SK-N-SH (cell line): ENCODE results near the gene FAM222A. TPM values are rescaled to one million over a fixed set of nuclear protein-coding genes. Genes with fewer than 3 reads are reported as not detected.

Experiments
- CTCF ChIA-PET: fragments of 300-600, 350-600 bp; formaldehyde crosslinking; extraction: SDS; loops from one replicate; lab custom pipeline; 2021; lab: Yijun Ruan, JAX
- POLR2A ChIA-PET: fragments of 350-600 bp; sonication (Branson Sonifier 250); formaldehyde crosslinking; extraction: SDS; loops from one replicate; lab custom pipeline; 2020; ENCODE audit warnings: antibody characterized with exemption, inconsistent platforms; lab: Yijun Ruan, JAX
- DNase-seq: peaks from one replicate; pipeline ENCODE4 v3.0.0; 2012
- H2AFZ ChIP-seq: fragments of 200-600 bp; sonication (generic); 2 replicates; pipeline ENCODE4 v1.8.1; 2016; ENCODE audit warnings: antibody characterized with exemption, mild to moderate bottlenecking, low read depth
- H3F3A ChIP-seq: fragments of 200-600 bp; sonication (generic); replicated peaks from 2 replicates; pipeline ENCODE3; 2016; ENCODE audit warnings: antibody characterized with exemption, mild to moderate bottlenecking; ENCODE audit not compliant: insufficient read depth
- H3K27ac ChIP-seq, 2 experiments: fragments of 200-500 bp in 1 of 2; fragments of 200-600 bp in 1 of 2; sonication (Bioruptor generic) in 1 of 2; sonication (generic), shearing (Covaris generic) in 1 of 2; 2 replicates each; pipeline versions ENCODE4 v1.5.1 to v1.6.1; 2014 to 2016; ENCODE audit warnings: low read depth in 2 of 2, inconsistent platforms in 1 of 2, low read length in 1 of 2, mild to moderate bottlenecking in 1 of 2, mixed read lengths in 1 of 2
- H3K27me3 ChIP-seq: fragments of 200-600 bp; sonication (generic), shearing (Covaris generic); 2 replicates; pipeline ENCODE4 v1.6.1; 2016; ENCODE audit warnings: mixed run types; ENCODE audit not compliant: insufficient read depth
- H3K36me3 ChIP-seq, 2 experiments: fragments of 200-500 bp in 1 of 2; fragments of 200-600 bp in 1 of 2; sonication (Bioruptor generic) in 1 of 2; sonication (generic) in 1 of 2; replicated peaks in 1 of 2; 2 replicates each; pipeline versions ENCODE3 to v1.5.1; 2014 to 2016; ENCODE audit warnings: low read length in 1 of 2, mild to moderate bottlenecking in 1 of 2; ENCODE audit not compliant: insufficient read depth in 2 of 2, control insufficient read depth in 1 of 2
- H3K4me1 ChIP-seq, 2 experiments: fragments of 200-500 bp in 1 of 2; fragments of 200-600 bp in 1 of 2; sonication (Bioruptor generic) in 1 of 2; sonication (generic), shearing (Covaris generic) in 1 of 2; 2 replicates each; pipeline versions ENCODE4 v1.5.1 to v1.6.1; 2014 to 2016; ENCODE audit warnings: low read depth in 1 of 2, low read length in 1 of 2, mixed run types in 1 of 2; ENCODE audit not compliant: insufficient read depth in 2 of 2, control insufficient read depth in 1 of 2
- H3K4me2 ChIP-seq: fragments of 200-600 bp; sonication (generic), shearing (Covaris generic); 2 replicates; pipeline ENCODE4 v1.6.1; 2017; ENCODE audit warnings: mixed run types
- H3K4me3 ChIP-seq, 2 experiments: fragments of 200-500 bp in 1 of 2; fragments of 200-600 bp in 1 of 2; sonication (Bioruptor generic) in 1 of 2; sonication (generic), shearing (Covaris generic) in 1 of 2; 2 replicates each; pipeline versions ENCODE4 v1.5.1 to v1.8.1; 2014 to 2016; ENCODE audit warnings: low read depth in 2 of 2, inconsistent platforms in 1 of 2, low read length in 1 of 2, mild to moderate bottlenecking in 1 of 2, mixed read lengths in 1 of 2, moderate library complexity in 1 of 2
- H3K79me2 ChIP-seq: fragments of 200-600 bp; sonication (generic); 2 replicates; pipeline ENCODE4 v1.8.1; 2017; ENCODE audit warnings: mild to moderate bottlenecking; ENCODE audit not compliant: insufficient read depth
- H3K9ac ChIP-seq: fragments of 200-600 bp; sonication (generic); 2 replicates; pipeline ENCODE4 v1.6.1; 2017; ENCODE audit warnings: mixed run types
- H3K9me2 ChIP-seq: fragments of 200-600 bp; sonication (generic); 2 replicates; pipeline ENCODE4 v1.6.1; 2017; ENCODE audit warnings: mixed run types
- H3K9me3 ChIP-seq: fragments of 200-600 bp; sonication (generic); 2 replicates; pipeline ENCODE4 v1.6.1; 2017; ENCODE audit warnings: mixed run types, mild to moderate bottlenecking, moderate library complexity
- H4K20me1 ChIP-seq: fragments of 200-600 bp; sonication (generic); 2 replicates; pipeline ENCODE4 v1.6.1; 2017; ENCODE audit warnings: mild to moderate bottlenecking, mixed run types; ENCODE audit not compliant: insufficient read depth
- CHD2 ChIP-seq: fragments of 150-350 bp; IDR thresholded peaks from 2 replicates; pipeline ENCODE4 v1.6.1; 2018; ENCODE audit warnings: low read length; ENCODE audit not compliant: partially characterized antibody
- CTCF ChIP-seq: fragments of 200-600 bp; sonication (generic); IDR thresholded peaks from 2 replicates; pipeline ENCODE4 v1.6.1; 2017; ENCODE audit warnings: antibody characterized with exemption, mild to moderate bottlenecking, moderate library complexity
- EP300 ChIP-seq, 2 experiments: IDR thresholded peaks; 2 replicates each; pipeline versions ENCODE4 v1.4.0 to v1.6.1; 2012; ENCODE audit warnings: borderline replicate concordance in 1 of 2, low read depth in 1 of 2, low read length in 1 of 2
- FOSL2 ChIP-seq: IDR thresholded peaks from 2 replicates; pipeline ENCODE4 v1.4.0; 2012; ENCODE audit warnings: low read depth, mild to moderate bottlenecking, moderate library complexity, borderline replicate concordance
- GATA2 ChIP-seq: sonication (generic); formaldehyde crosslinking; IDR thresholded peaks from 2 replicates; pipeline ENCODE4 v1.5.0; 2020; ENCODE audit warnings: mild to moderate bottlenecking, missing genetic modification reagents
- JUND ChIP-seq: IDR thresholded peaks from 2 replicates; pipeline ENCODE4 v1.4.0; 2012
- MEF2A ChIP-seq: IDR thresholded peaks from 2 replicates; pipeline ENCODE4 v1.4.0; 2012; ENCODE audit warnings: low read depth, borderline replicate concordance
- POLR2AphosphoS5 ChIP-seq: IDR thresholded peaks from 2 replicates; pipeline ENCODE4 v1.6.1; 2012; ENCODE audit warnings: low read depth, low read length
- RAD21 ChIP-seq: IDR thresholded peaks from 2 replicates; pipeline ENCODE4 v1.6.1; 2012; ENCODE audit warnings: mild to moderate bottlenecking, low read length
- RCOR1 ChIP-seq: fragments of 150-350 bp; IDR thresholded peaks from 2 replicates; pipeline ENCODE4 v1.6.1; 2017; ENCODE audit warnings: antibody characterized with exemption, low read length
- RFX5 ChIP-seq: IDR thresholded peaks from 2 replicates; pipeline ENCODE4 v1.6.1; 2012; ENCODE audit warnings: mild to moderate bottlenecking, improper control_type of control experiment, low read length
- RXRA ChIP-seq: IDR thresholded peaks from 2 replicates; pipeline ENCODE4 v1.4.0; 2012; ENCODE audit warnings: low read depth, mild to moderate bottlenecking, borderline replicate concordance
- SMC3 ChIP-seq: IDR thresholded peaks from 2 replicates; pipeline ENCODE4 v1.6.1; 2012; ENCODE audit warnings: low read depth, low read length, improper control_type of control experiment
- USF2 ChIP-seq: fragments of 150-350 bp; IDR thresholded peaks from 2 replicates; pipeline ENCODE4 v1.6.1; 2017; ENCODE audit warnings: antibody characterized with exemption, low read length, low read depth, borderline replicate concordance
- WGBS: methylation state at CpG from one replicate; pipeline ENCODE4 v1.1.6; 2017; ENCODE audit warnings: low lambda C conversion rate; 5-methylcytosine and 5-hydroxymethylcytosine counted together
- polyA plus RNA-seq, 3 experiments: library from polyadenylated mRNA; depleted of rRNA; stranded (reverse); fragments of >200 nt; gene quantifications; 2 replicates each; pipeline ENCODE4 v1.2.3, GENCODE V29; 2012

Gene FAM222A
- polyA plus RNA-seq, 1 of the 3 experiments (the other 2 are of a cell fraction): 1.6 TPM

- Histone ChIP-seq H3F3A (no peaks in the 10 kb centered on the region), H3K4me1 (peaks cover 0 to 45% of the 10 kb centered on the region in 2 experiments; a peak in 2 of 4 replicates), H4K20me1 (peaks cover 8% of the 10 kb centered on the region; the same call in 1 of the 2 replicates), H3K9me2 (no peaks in the 10 kb centered on the region), H3K9ac (peak overlapping the region; percentile 44; the same call in 1 of the 2 replicates), H3K4me2 (peak overlapping the region; percentile 94), H3K36me3 (no peaks in the 10 kb centered on the region), H2AFZ (peak overlapping the region; percentile 79), H3K79me2 (no peaks in the 10 kb centered on the region), H3K27me3 (no peaks in the 10 kb centered on the region; the same call in none of the 2 replicates), H3K27ac (peak overlapping the region in 1 of 2 experiments; percentile 92; a peak in 2 of 4 replicates), H3K4me3 (peak overlapping the region; percentile 62 to 70), H3K9me3 (no peaks in the 10 kb centered on the region)
- ChIA-PET CTCF (interaction anchor here (0.6 to 7.5 kb wide), 29 partner anchors 11 to 196 kb away, joined by 3 to 175 read pairs (median 6); partner anchors contain the start of genes MMAB and MVK), POLR2A (interaction anchor here (0.6 to 8.9 kb wide), 21 partner anchors 9 to 192 kb away, joined by 3 to 82 read pairs (median 4); no protein-coding TSS in a partner anchor)
- WGBS: no CpG with 5 or more reads among the region's 96 CpGs
- DNase-seq: peak; percentile 80
- TF ChIP-seq POLR2AphosphoS5 (no peak), MEF2A (no peak), EP300 (IDR thresholded peaks at IDR 0.05; ENCODE audit: borderline replicate concordance in 1 of 2, low read depth in 1 of 2, low read length in 1 of 2) (peak in 1 of 2 experiments; percentile 25; a peak in 1 of 4 replicates), USF2 (no peak), FOSL2 (no peak), RXRA (no peak), JUND (no peak), CHD2 (peak; percentile 83), SMC3 (peak; percentile 25; the same call in 1 of the 2 replicates), RFX5 (no peak), RAD21 (peak; percentile 8; the same call in 1 of the 2 replicates), CTCF (peak; percentile 22), RCOR1 (no peak), GATA2 (no peak)
These were observed 702 bp downstream of the FAM222A start for GRCh38 chr12:109714141-109714912.
